Measurements from ENCODE around the gene STATH.

- TF ChIP-seq EZH2 (IDR thresholded peaks at IDR 0.05; ENCODE audit: borderline replicate concordance, insufficient read depth, low read depth, low read length, poor library complexity, severe bottlenecking) (no peak), CTCF (IDR thresholded peaks at IDR 0.05) (no peak)
Observed at GRCh38 chr4:69977582-69977981, 18.2 kb upstream of the STATH start.
